HEK293 (cell line): ENCODE measurements around the gene PACSIN2.

Experiments used
- CTCF ChIP-seq: fragments of 450-650 bp; formaldehyde crosslinking; IDR thresholded peaks from 2 replicates; pipeline ENCODE4 v1.5.1; 2016; ENCODE audit warnings: missing biosample characterization, missing genetic modification characterization
- PRDM4 ChIP-seq: fragments of 450-650 bp; formaldehyde crosslinking; IDR thresholded peaks from 2 replicates; pipeline ENCODE4 v1.5.1; 2017; ENCODE audit warnings: missing biosample characterization, missing genetic modification characterization
- ZNF112 ChIP-seq: fragments of 450-650 bp; formaldehyde crosslinking; IDR thresholded peaks from 2 replicates; pipeline ENCODE4 v1.5.0; 2017; ENCODE audit warnings: missing biosample characterization, missing genetic modification characterization
- ZNF155 ChIP-seq: fragments of 450-650 bp; formaldehyde crosslinking; IDR thresholded peaks from 2 replicates; pipeline ENCODE4 v1.5.1; 2016; ENCODE audit warnings: missing biosample characterization, missing genetic modification characterization
- ZNF175 ChIP-seq: fragments of 450-650 bp; formaldehyde crosslinking; IDR thresholded peaks from 2 replicates; pipeline ENCODE4 v1.5.1; 2016; ENCODE audit warnings: missing biosample characterization, missing genetic modification characterization

- no peak for TF ChIP-seq ZNF112
- no peak for TF ChIP-seq ZNF155 (tag by site-specific recombination)
- TF ChIP-seq CTCF (tag by site-specific recombination) = no peak
- no peak for TF ChIP-seq PRDM4 (tag by site-specific recombination)
- TF ChIP-seq ZNF175 (tag by site-specific recombination) = no peak
These were observed 57.0 kb downstream of the PACSIN2 start for GRCh38 chr22:42957958-42958357.
